ENCODE results near the gene FLOT2. TPM values are rescaled to one million over a fixed set of nuclear protein-coding genes. Genes with fewer than 3 reads are reported as not detected.
"Not testable (repeated sequence)": the region's sequence is repeated elsewhere in the genome, so short reads cannot be mapped to it uniquely, and the experiment has no call there.

FLOT2 gene
- polyA plus RNA-seq, 2 of the 4 experiments (the other 2 are of a cell fraction) = 66.4 to 78.6 TPM

DNA sequence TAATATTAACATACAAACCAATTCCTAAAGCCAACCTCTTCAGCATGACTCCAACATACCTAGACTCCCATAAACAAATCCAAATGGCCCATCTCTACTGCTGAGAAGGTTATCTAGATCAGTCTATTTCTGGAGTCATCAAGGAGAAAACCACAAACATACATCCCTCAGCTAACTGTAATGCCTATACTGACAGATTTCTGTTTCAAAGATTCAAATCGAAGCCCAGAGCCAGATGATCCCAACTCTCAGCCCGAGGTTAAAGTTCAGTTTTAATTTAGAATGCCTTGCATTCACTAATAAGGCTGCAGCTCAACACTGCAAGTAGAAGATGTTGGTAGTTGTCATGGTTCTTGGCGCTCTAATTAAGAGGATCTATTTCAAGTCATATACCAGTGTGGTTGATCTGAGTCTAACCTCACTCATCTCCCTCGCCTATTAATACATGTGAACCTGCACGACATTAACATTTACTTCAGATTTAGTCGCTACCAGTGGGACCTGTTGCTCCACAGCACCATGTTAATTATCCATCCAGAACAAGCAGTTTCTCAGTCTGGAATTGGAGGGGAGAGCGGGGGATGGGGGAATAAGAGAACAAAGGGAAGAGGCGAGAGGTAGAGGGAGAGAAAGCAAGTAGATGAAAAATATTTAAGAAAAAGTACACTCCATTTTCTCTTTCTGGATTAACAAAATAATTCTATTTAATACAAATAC lies 38.4 kb upstream of the FLOT2 start:
- POLR2A ChIA-PET = no interaction called here
- WGBS (ENCODE audit: missing lambda C conversion rate) = 93% methylated on average over 8 of the region's 8 CpGs
- DNase-seq (ENCODE audit: low read depth in 1 of 2, low spot score in 1 of 2) (no peak), FAIRE-seq (no peak), ATAC-seq (no peak)
- Histone ChIP-seq H3K27ac (no peak overlapping the region), H3K4me1 (peaks cover 18% of the 10 kb centered on the region), H3K4me2 (no peak overlapping the region), H3K4me3 (no peak overlapping the region), H3K9me3 (no peaks in the 10 kb centered on the region)
- TF ChIP-seq TP53 (CRISPR knock-in tag; IDR thresholded peaks at IDR 0.05) = no peak
- TF ChIP-seq HMGXB4 (CRISPR knock-in tag; IDR thresholded peaks at IDR 0.05; ENCODE audit: borderline replicate concordance) = no peak
- TF ChIP-seq ESRRA (IDR thresholded peaks at IDR 0.05; ENCODE audit: borderline replicate concordance, low read length) = no peak
- TF ChIP-seq, protein P1, sequence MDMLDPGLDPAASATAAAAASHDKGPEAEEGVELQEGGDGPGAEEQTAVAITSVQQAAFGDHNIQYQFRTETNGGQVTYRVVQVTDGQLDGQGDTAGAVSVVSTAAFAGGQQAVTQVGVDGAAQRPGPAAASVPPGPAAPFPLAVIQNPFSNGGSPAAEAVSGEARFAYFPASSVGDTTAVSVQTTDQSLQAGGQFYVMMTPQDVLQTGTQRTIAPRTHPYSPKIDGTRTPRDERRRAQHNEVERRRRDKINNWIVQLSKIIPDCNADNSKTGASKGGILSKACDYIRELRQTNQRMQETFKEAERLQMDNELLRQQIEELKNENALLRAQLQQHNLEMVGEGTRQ (IDR thresholded peaks at IDR 0.05) = no peak
- no peak for TF ChIP-seq FOSL2 (IDR thresholded peaks at IDR 0.05)
- no peak for TF ChIP-seq FOSL2 (CRISPR knock-in tag; IDR thresholded peaks at IDR 0.05)
- TF ChIP-seq RNF2 (IDR thresholded peaks at IDR 0.05; ENCODE audit: borderline replicate concordance, low read depth) = no peak
- TF ChIP-seq HOXB5 (CRISPR knock-in tag; IDR thresholded peaks at IDR 0.05) = no peak
- TF ChIP-seq MAZ (IDR thresholded peaks at IDR 0.05; ENCODE audit: borderline replicate concordance, low read depth, low read length) = no peak
- no peak for TF ChIP-seq POLR2A (IDR thresholded peaks at IDR 0.05; ENCODE audit: low read length)
- CTCF ChIA-PET = interaction anchor here (0.6 to 38.2 kb wide), 6 partner anchors 11 to 352 kb away, joined by 3 to 685 read pairs (median 4); partner anchors contain the start of genes DHRS13 and FLOT2

DNA sequence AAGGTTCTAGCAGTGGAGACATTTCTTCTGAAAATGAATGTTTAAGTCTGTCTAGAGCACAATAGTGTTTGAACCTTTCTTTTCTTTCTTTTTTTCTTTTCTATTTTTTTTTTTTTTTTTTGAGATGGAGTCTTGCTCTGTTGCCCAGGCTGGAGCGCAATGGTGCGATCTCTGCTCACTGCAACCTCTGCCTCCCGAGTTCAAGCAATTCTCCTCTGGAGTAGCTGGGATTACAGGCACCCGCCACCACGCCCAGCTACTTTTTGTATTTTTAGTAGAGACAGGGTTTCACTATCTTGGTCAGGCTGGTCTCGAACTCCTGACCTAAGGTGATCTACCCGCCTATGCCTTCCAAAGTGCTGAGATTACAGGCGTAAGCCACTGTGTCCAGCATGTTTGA lies 37.0 kb upstream of the FLOT2 start:
- H3K4me3 ChIP-seq; ATAC-seq; DNase-seq (ENCODE audit: low read depth in 1 of 2, low spot score in 1 of 2); H3K27ac ChIP-seq; FAIRE-seq; H3K9me3 ChIP-seq; POLR2A ChIA-PET; H3K4me2 ChIP-seq: not testable (repeated sequence)
- peaks cover 18% of the 10 kb centered on the region for H3K4me1 ChIP-seq
- 96% methylated on average over 8 of the region's 8 CpGs for WGBS (ENCODE audit: missing lambda C conversion rate)
- CTCF ChIA-PET = interaction anchor here (1.2 to 38.2 kb wide), 8 partner anchors 9 to 207 kb away, joined by 3 to 685 read pairs (median 6); partner anchors contain the start of genes DHRS13 and FLOT2

- Histone ChIP-seq H3K9me3 (0 out of 3 replicates have a peak, but pooled peaks cover 3% of the 10 kb centered on the region), H3K27ac (no peak overlapping the region), H3K4me1 (0 out of 3 replicates have a peak, but pooled peaks cover 4% of the 10 kb centered on the region), H3K4me3 (no peak overlapping the region), H3K4me2 (no peak overlapping the region)
- POLR2A ChIA-PET = interaction anchor here (0.9 to 1.6 kb wide), 2 partner anchors 20 to 22 kb away, joined by 3 to 7 read pairs; partner anchors contain the start of gene PHF12
- CTCF ChIA-PET = interaction anchor here (0.7 to 38.2 kb wide), 6 partner anchors 13 to 202 kb away, joined by 3 to 685 read pairs (median 6); partner anchors contain the start of genes DHRS13, FLOT2 and SEZ6
- DNase-seq (ENCODE audit: low read depth in 1 of 2, low spot score in 1 of 2) (no peak), FAIRE-seq (no peak), ATAC-seq (no peak)
- 100% methylated on average over 2 of the region's 2 CpGs for WGBS (ENCODE audit: missing lambda C conversion rate)
- TF ChIP-seq CBX2 (IDR thresholded peaks at IDR 0.05; ENCODE audit: borderline replicate concordance, low read depth) (no peak), SMC3 (IDR thresholded peaks at IDR 0.05) (no peak), MAFK (IDR thresholded peaks at IDR 0.05; ENCODE audit: partially characterized antibody) (no peak), ZFP36 (IDR thresholded peaks at IDR 0.05; ENCODE audit: borderline replicate concordance, partially characterized antibody) (no peak), NR3C1 (IDR thresholded peaks at IDR 0.05) (no peak), CEBPB (IDR thresholded peaks at IDR 0.05) (no peak), CBX8 (IDR thresholded peaks at IDR 0.05) (no peak), EP300 (IDR thresholded peaks at IDR 0.05) (no peak), SREBF2 (IDR thresholded peaks at IDR 0.05) (no peak), BHLHE40 (IDR thresholded peaks at IDR 0.05; ENCODE audit: low read depth, low read length) (no peak), HOXB5 (CRISPR knock-in tag; IDR thresholded peaks at IDR 0.05) (no peak), KDM5A (IDR thresholded peaks at IDR 0.05) (no peak), KDM1A (IDR thresholded peaks at IDR 0.05; ENCODE audit: low read depth) (no peak), BCL3 (IDR thresholded peaks at IDR 0.05) (no peak)
- TF ChIP-seq, protein P1 (IDR thresholded peaks at IDR 0.05) = no peak
These were observed 32.3 kb upstream of the FLOT2 start for GRCh38 chr17:28929787-28930186.

Data from A549 (cell line).